Fibroblast of pulmonary artery (primary cell): ENCODE measurements around the gene FBXO42.
"Not testable (repeated sequence)": the region's sequence is repeated elsewhere in the genome, so short reads cannot be mapped to it uniquely, and the experiment has no call there.

ENCODE experiments used
- DNase-seq: peaks from one replicate; pipeline ENCODE4 v3.0.0-alpha.2; 2010; ENCODE audit warnings: low read depth
- H3K4me3 ChIP-seq: replicated peaks from 2 replicates; pipeline ENCODE4 v1.5.1; 2011; ENCODE audit warnings: low read depth, mild to moderate bottlenecking, control low read depth, low read length, moderate library complexity
- TF ChIP-seq, protein P1 (sequence below): IDR thresholded peaks from 2 replicates; pipeline ENCODE4 v1.5.1; 2011; ENCODE audit warnings: mild to moderate bottlenecking, control low read depth, low read length, inconsistent platforms; ENCODE audit errors: missing control alignments

FBXO42 gene

DNA sequence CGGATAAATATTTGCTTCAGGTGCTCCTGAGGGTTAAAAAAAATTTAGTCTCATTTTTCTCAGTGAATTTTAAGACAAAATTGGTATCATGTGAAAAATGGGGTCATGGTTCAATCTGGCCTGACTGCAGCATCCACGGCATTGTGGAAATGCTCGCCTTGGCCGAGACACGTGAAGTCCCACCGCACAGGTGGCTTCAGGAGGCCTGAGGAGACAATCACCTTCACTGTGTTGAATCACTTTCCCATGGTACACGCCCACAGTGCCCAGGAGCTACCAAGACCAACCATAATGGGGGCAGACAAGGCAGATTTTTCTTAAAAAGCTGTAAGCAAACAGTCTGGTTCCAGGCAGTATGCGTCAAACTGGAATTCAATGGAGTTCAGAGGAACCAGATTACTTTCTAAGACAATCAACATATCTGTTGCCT, 104.3 kb downstream of the FBXO42 start:
- DNase-seq = no peak
- no peak overlapping the region for H3K4me3 ChIP-seq
- TF ChIP-seq, protein P1, sequence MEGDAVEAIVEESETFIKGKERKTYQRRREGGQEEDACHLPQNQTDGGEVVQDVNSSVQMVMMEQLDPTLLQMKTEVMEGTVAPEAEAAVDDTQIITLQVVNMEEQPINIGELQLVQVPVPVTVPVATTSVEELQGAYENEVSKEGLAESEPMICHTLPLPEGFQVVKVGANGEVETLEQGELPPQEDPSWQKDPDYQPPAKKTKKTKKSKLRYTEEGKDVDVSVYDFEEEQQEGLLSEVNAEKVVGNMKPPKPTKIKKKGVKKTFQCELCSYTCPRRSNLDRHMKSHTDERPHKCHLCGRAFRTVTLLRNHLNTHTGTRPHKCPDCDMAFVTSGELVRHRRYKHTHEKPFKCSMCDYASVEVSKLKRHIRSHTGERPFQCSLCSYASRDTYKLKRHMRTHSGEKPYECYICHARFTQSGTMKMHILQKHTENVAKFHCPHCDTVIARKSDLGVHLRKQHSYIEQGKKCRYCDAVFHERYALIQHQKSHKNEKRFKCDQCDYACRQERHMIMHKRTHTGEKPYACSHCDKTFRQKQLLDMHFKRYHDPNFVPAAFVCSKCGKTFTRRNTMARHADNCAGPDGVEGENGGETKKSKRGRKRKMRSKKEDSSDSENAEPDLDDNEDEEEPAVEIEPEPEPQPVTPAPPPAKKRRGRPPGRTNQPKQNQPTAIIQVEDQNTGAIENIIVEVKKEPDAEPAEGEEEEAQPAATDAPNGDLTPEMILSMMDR = no peak

DNA sequence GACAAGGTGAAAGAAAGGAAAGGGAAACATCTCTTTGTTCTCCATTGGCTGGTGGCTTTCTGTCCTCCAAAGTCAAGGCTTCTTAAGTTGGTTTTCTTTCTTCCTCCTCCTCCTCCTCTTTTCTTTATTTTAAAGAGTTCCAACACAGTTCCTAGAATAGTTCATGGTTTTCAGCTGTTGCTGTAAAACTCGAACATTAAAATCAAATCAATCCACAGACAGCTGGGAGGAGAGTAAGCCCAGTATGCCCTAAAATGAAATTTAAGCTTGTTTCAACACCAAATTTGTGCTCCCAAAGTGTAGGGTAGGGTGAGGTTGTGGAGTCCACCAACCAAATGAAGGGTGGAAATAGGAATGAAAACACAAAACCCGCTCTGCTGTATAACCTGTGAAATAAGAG, 104.8 kb downstream of the FBXO42 start:
- H3K4me3 ChIP-seq = no peak overlapping the region
- no peak for DNase-seq
- TF ChIP-seq, protein P1 = no peak

DNA sequence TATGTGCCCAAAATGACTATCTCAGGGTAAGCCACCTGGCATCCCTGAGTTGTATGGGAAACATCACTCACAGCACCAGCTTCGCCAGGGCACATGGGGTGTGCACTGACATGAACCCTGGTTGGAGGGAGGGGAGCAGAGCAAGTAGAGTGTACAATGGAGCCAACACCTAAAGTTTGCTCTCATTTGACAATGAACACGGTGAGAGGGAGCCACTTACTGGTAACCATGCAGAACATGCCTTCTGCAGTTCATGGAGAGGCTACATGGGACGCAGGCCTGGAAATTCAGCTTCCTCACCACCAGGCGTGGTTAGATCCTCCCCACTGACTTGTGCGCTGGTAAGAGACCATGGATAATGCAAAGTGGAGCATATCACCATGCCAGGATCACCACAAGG, 105.3 kb downstream of the FBXO42 start:
- no peak for DNase-seq
- H3K4me3 ChIP-seq = no peak overlapping the region
- TF ChIP-seq, protein P1 = no peak

DNA sequence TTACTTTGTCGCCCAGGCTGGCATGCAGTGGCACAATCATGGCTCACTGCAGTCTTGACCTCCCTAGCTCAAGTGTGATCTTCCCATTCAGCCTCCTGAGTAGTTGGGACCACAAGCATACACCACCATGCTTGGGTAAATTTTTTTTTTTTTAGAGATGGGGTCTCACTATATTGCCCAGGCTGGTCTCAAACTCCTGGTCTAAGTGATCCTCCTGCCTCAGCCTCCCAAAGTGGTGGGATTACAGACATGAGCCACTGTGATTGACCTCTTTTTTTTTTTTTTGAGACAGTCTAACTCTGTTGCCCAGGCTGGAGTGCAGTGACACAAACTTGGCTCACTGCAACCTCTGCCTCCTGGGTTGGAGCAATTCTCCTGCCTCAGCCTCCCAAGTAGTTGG, 106.0 kb downstream of the FBXO42 start:
- not testable (repeated sequence) for H3K4me3 ChIP-seq, DNase-seq

DNA sequence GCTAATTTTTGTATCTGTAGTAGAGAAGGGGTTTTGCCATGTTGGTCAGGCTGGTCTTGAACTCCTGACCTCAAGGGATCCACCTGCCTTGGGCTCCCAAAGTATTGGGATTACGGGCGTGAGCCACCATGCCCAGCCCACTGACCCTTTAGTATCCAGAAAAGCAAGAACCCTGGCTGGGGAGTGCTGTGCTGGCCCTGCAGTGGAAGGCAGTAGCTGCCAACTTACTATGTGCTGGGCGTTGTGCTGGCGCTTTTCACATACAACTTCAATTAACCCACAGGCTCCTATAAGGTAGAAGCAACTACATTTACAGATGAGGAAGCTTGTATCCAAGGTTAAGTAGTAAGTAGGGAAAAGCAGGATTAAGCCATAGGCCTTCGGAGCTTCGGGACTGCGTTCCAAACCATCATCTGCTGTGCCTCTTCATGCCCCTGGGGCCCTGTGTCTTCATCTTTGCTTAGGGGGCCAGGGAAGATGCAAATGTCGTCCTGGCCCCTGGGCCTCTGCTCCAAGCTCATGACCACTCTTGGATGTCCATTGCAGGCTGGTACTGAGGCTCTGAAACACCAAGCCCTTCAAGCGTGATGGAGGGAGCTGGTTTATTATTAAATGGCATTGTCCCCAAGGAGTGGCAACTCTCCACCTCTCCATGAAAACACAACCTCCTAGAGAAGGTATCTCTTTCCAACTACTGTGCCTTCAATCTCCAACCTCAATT, 106.6 kb downstream of the FBXO42 start:
- no peak for DNase-seq
- no peak overlapping the region for H3K4me3 ChIP-seq
- TF ChIP-seq, protein P1 = no peak

DNA sequence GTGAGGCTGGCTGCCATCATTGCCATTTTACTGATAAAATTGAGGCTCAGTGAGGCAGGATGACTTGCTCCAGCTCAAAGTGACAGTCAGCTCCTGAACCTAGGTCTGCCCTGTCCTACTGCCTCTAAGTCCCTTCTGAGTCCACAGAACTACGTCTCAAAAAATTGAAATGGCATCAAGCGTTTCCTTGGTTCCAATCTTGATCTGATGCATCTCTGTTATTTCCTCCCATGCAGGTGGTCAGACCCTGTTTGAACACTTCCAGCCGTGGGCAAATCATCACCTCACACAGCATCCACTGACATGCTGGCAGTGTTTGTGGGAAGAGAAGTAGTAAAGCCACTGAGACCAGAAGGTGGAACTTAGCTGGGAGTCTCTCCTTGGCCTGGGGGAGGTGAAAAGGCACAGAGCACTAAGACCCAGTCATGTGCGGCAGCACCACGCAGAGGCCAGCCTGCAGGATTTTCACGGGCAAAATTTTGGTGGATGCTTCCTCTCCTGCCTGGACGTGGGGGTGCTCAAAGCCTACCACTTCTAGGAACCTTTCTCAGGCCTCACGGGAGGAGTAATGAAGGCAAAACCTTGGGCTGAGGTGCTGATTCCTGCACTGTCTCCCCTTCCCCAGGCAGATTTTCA, 107.5 kb downstream of the FBXO42 start:
- H3K4me3 ChIP-seq = no peak overlapping the region
- TF ChIP-seq, protein P1 = no peak
- DNase-seq = no peak

DNA sequence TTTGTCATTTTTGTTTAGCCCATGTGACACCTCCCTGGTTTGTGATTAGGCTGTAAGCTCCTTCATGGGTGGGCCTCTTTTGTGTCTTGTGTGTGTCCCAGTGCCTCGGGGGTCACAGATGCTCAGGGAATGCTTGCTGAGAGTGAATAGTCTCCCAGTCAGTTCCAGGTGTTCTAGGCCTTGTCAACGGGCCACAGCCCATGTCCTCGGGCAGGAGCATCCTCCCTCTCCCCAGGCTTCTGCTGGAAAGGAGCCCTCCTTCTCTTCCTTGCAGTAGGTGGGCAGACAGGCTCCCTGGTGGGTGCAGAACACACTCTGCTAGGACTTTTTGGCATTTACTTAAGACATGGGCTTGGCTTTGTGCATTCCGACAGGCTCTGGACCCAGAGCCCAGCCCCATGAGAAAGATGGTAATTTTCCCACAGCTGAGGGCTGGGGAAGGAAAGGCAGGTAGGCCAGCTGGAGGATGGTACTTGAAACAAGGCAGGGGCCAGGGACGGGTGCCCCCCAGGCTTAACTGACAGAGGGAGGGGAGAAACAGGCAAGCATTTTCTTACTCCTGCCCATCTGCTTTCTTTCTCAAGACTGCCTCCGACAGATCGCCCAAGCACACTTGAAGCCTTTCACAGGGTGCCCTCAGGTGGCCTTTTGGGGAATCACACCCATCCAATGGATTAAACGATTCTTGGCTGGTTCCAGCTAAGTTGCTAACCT, 108.2 kb downstream of the FBXO42 start:
- TF ChIP-seq, protein P1 = peak; percentile 86
- H3K4me3 ChIP-seq = no peak overlapping the region
- DNase-seq = peak; percentile 89
